Measurements from ENCODE around the gene CCDC92B. TPM values are rescaled to one million over a fixed set of nuclear protein-coding genes. Genes with fewer than 3 reads are reported as not detected.

Gene CCDC92B
- total RNA-seq, 3 donors from 2014 or later (not counting 1 experiment from before 2014, with no cell fraction given), result not detected

DNA sequence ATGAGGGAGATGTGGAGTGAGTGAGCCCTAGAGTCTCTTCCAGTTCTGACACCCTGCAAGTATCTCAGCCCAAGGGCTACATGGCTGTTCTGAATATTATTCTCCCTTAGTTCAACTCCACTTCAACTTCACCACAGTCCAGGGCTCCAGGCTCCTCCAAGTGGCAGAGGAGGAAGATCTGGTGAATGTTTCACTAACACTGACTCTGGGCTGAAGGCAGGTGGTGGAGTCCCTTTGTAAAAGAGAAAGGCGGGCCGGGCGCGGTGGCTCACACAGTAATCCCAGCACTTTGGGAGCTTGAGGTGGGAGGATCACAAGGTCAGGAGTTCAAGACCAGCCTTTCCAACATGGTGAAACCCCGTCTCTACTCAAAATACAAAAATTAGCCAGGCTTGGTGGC lies 13.6 kb downstream of the CCDC92B start:
- 96% methylated on average over 5 of the region's 5 CpGs for WGBS (ENCODE audit: insufficient coverage)
- H3K36me3 Mint-ChIP-seq, result no peaks in the 10 kb centered on the region
- TF ChIP-seq, protein P1, sequence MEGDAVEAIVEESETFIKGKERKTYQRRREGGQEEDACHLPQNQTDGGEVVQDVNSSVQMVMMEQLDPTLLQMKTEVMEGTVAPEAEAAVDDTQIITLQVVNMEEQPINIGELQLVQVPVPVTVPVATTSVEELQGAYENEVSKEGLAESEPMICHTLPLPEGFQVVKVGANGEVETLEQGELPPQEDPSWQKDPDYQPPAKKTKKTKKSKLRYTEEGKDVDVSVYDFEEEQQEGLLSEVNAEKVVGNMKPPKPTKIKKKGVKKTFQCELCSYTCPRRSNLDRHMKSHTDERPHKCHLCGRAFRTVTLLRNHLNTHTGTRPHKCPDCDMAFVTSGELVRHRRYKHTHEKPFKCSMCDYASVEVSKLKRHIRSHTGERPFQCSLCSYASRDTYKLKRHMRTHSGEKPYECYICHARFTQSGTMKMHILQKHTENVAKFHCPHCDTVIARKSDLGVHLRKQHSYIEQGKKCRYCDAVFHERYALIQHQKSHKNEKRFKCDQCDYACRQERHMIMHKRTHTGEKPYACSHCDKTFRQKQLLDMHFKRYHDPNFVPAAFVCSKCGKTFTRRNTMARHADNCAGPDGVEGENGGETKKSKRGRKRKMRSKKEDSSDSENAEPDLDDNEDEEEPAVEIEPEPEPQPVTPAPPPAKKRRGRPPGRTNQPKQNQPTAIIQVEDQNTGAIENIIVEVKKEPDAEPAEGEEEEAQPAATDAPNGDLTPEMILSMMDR (IDR thresholded peaks at IDR 0.05), result no peak
- no peak overlapping the region for H3K27ac Mint-ChIP-seq
- H3K27me3 ChIP-seq (ENCODE audit: control insufficient read depth, insufficient read depth, low read length), result no peaks in the 10 kb centered on the region
- no peaks in the 10 kb centered on the region for H3K36me3 ChIP-seq (ENCODE audit: control insufficient read depth, insufficient read depth, low read length)
- H3K4me1 ChIP-seq (ENCODE audit: control insufficient read depth, insufficient read depth, low read length), result no peaks in the 10 kb centered on the region
- no peak overlapping the region for H3K4me3 ChIP-seq (ENCODE audit: low read length)
- no peak overlapping the region for H3K27ac ChIP-seq (ENCODE audit: low read length)
- intact Hi-C loops (cut with micrococcal nuclease), result no loop called here
- ATAC-seq, result no peak
- H3K27me3 Mint-ChIP-seq (ENCODE audit: low read depth in 2 of 2), result peaks cover 0 to 5% of the 10 kb centered on the region in 2 donors
- H3K4me1 Mint-ChIP-seq, result peaks cover 0 to 4% of the 10 kb centered on the region in 2 donors
- no peaks in the 10 kb centered on the region for H3K9me3 Mint-ChIP-seq
- H3K4me3 Mint-ChIP-seq, result no peak overlapping the region
- DNase-seq, result no peak
- H3K9me3 ChIP-seq (ENCODE audit: control insufficient read depth, insufficient read depth, low read length), result no peaks in the 10 kb centered on the region

DNA sequence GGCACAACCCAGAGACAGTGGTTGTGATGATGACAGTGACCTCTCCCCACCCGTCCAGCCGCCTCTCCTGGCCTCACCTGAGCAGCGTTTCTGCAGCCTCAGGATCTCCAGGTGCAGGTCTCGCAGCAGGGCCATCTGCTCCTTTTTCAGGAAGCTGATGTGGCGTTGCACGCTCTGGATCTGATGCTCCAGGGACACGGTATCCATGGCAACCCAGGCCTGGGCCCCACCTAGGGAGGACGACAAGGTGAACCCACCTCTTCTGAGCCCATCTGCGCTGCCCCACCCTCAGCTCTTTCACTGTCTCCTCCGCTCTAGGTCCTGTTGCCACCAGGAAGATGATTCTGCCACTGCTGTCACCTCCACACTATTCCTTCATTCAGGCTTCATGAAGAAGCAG lies 14.5 kb downstream of the CCDC92B start:
- no peak overlapping the region for H3K27ac Mint-ChIP-seq
- intact Hi-C loops (cut with micrococcal nuclease), result no loop called here
- ATAC-seq (no peak), DNase-seq (no peak)
- H3K4me3 Mint-ChIP-seq, result no peak overlapping the region
- H3K9me3 Mint-ChIP-seq, result no peaks in the 10 kb centered on the region
- no peaks in the 10 kb centered on the region for H3K36me3 Mint-ChIP-seq
- no peaks in the 10 kb centered on the region for H3K27me3 ChIP-seq (ENCODE audit: control insufficient read depth, insufficient read depth, low read length)
- H3K27me3 Mint-ChIP-seq (ENCODE audit: low read depth in 2 of 2), result peaks cover 0 to 5% of the 10 kb centered on the region in 2 donors
- H3K4me1 ChIP-seq (ENCODE audit: control insufficient read depth, insufficient read depth, low read length), result no peaks in the 10 kb centered on the region
- WGBS (ENCODE audit: insufficient coverage), result 76% methylated on average over 10 of the region's 10 CpGs
- H3K27ac ChIP-seq (ENCODE audit: low read length), result no peak overlapping the region
- no peak overlapping the region for H3K4me3 ChIP-seq (ENCODE audit: low read length)
- H3K4me1 Mint-ChIP-seq, result peaks cover 0 to 4% of the 10 kb centered on the region in 2 donors
- TF ChIP-seq, protein P1 (IDR thresholded peaks at IDR 0.05), result no peak
- no peaks in the 10 kb centered on the region for H3K9me3 ChIP-seq (ENCODE audit: control insufficient read depth, insufficient read depth, low read length)
- H3K36me3 ChIP-seq (ENCODE audit: control insufficient read depth, insufficient read depth, low read length), result no peaks in the 10 kb centered on the region

DNA sequence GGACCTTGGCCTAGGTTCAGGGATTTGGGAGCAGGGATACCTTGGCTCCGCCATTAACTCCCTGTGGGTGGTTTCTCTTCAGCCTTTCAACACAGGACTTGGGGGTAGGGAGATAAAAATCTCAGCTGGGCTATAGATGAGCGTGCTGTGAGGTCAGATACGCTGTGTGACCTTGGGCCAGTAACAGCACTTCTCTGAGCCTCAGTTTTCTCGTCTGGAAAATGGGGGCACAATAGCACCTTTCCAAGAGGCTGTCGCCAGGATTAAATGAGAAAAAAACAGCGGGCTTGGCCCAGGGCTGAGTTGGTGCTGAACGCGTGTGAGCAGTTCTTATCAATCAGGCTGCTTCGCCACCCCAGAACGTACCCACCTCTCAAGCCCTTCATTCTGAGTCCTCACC lies 17.6 kb downstream of the CCDC92B start:
- DNase-seq (no peak), ATAC-seq (no peak)
- intact Hi-C loops (cut with micrococcal nuclease), result no loop called here
- TF ChIP-seq, protein P1 (IDR thresholded peaks at IDR 0.05), result no peak
- no peak overlapping the region for H3K4me3 Mint-ChIP-seq
- no peaks in the 10 kb centered on the region for H3K36me3 Mint-ChIP-seq
- WGBS (ENCODE audit: insufficient coverage), result 87% methylated on average over 10 of the region's 10 CpGs
- no peaks in the 10 kb centered on the region for H3K27me3 ChIP-seq (ENCODE audit: control insufficient read depth, insufficient read depth, low read length)
- H3K4me1 ChIP-seq (ENCODE audit: control insufficient read depth, insufficient read depth, low read length), result no peaks in the 10 kb centered on the region
- H3K4me1 Mint-ChIP-seq, result peaks cover 0 to 4% of the 10 kb centered on the region in 2 donors
- no peaks in the 10 kb centered on the region for H3K36me3 ChIP-seq (ENCODE audit: control insufficient read depth, insufficient read depth, low read length)
- H3K27ac ChIP-seq (ENCODE audit: low read length), result no peak overlapping the region
- no peaks in the 10 kb centered on the region for H3K9me3 Mint-ChIP-seq
- H3K27me3 Mint-ChIP-seq (ENCODE audit: low read depth in 2 of 2), result peaks cover 0 to 8% of the 10 kb centered on the region in 2 donors
- no peak overlapping the region for H3K4me3 ChIP-seq (ENCODE audit: low read length)
- H3K27ac Mint-ChIP-seq, result no peak overlapping the region
- no peaks in the 10 kb centered on the region for H3K9me3 ChIP-seq (ENCODE audit: control insufficient read depth, insufficient read depth, low read length)

DNA sequence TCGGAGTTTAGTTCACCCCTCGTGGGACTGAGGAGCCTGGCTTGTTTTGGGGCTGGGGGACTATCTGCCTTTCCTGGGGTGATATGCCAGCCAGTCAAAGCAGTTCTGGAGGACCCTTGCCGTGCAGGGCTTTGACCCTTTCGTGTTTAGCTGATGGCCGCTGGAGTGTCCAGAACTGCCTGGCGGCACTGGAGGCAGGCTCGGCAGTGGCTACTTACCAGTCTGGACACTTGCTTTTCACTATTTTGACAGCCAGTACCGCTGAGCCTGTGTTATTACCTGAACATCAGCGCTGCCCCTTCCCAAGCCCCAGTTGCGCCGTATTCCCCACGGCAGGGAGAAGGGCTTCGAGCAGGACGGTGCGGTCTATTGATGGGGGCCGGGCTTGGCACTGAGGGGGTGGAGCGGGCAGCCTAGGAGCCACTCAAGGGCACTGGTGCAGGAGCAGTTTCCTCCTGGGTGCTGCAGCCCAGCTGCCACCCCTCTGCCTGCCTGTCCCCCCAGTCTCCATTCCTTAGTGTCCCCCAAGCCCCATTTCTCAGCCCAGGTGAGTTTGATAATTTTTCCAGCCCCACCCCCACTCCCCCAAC lies 18.6 kb downstream of the CCDC92B start:
- WGBS (ENCODE audit: insufficient coverage), result 86% methylated on average over 17 of the region's 17 CpGs
- H3K9me3 Mint-ChIP-seq, result no peaks in the 10 kb centered on the region
- TF ChIP-seq, protein P1 (IDR thresholded peaks at IDR 0.05), result no peak
- Histone ChIP-seq H3K27me3 (ENCODE audit: control insufficient read depth, insufficient read depth, low read length) (no peaks in the 10 kb centered on the region), H3K4me3 (ENCODE audit: low read length) (no peak overlapping the region), H3K36me3 (ENCODE audit: control insufficient read depth, insufficient read depth, low read length) (no peaks in the 10 kb centered on the region), H3K27ac (ENCODE audit: low read length) (no peak overlapping the region), H3K4me1 (ENCODE audit: control insufficient read depth, insufficient read depth, low read length) (no peaks in the 10 kb centered on the region), H3K9me3 (ENCODE audit: control insufficient read depth, insufficient read depth, low read length) (no peaks in the 10 kb centered on the region)
- no peak overlapping the region for H3K4me3 Mint-ChIP-seq
- H3K36me3 Mint-ChIP-seq, result no peaks in the 10 kb centered on the region
- H3K27me3 Mint-ChIP-seq (ENCODE audit: low read depth in 2 of 2), result peaks cover under 1 to 8% of the 10 kb centered on the region in 2 donors
- intact Hi-C loops (cut with micrococcal nuclease), result no loop called here
- DNase-seq (no peak), ATAC-seq (no peak)
- peaks cover 0 to 4% of the 10 kb centered on the region in 2 donors for H3K4me1 Mint-ChIP-seq
- H3K27ac Mint-ChIP-seq, result no peak overlapping the region

All from natural killer cell (primary cell).